ENCODE data around the gene TAF11L2.
"Not testable (repeated sequence)": the region's sequence is repeated elsewhere in the genome, so short reads cannot be mapped to it uniquely, and the experiment has no call there.

GRCh38 chr5:17517526-17517925, 19.5 kb downstream of the TAF11L2 start:
- not testable (repeated sequence) for TF ChIP-seq CTCF, POLR2A (IDR thresholded peaks at IDR 0.05)
